Breast epithelium (tissue), 3 donors: Measurements from ENCODE around the gene HSCB.

Experiments
- CTCF ChIP-seq, 3 donors: fragments of 450-650 bp; IDR thresholded peaks; one replicate each; pipeline ENCODE4 v1.5.1; 2016 to 2017; ENCODE audit warnings: antibody characterized with exemption in 3 of 3, mild to moderate bottlenecking in 3 of 3, moderate library complexity in 3 of 3
- POLR2A ChIP-seq: fragments of 450-650 bp; IDR thresholded peaks from one replicate; pipeline ENCODE4 v1.6.1; 2016; ENCODE audit warnings: antibody characterized with exemption, mild to moderate bottlenecking, moderate library complexity
- POLR2AphosphoS5 ChIP-seq, 3 donors: sonication (generic); formaldehyde crosslinking; IDR thresholded peaks; one replicate each; pipeline ENCODE4 v1.6.1; 2017; ENCODE audit warnings: antibody characterized with exemption in 3 of 3

GRCh38 chr22:28783786-28784671, 42.2 kb downstream of the HSCB start:
- TF ChIP-seq CTCF (IDR thresholded peaks at IDR 0.05) (no peak), POLR2A (no peak), POLR2AphosphoS5 (IDR thresholded peaks at IDR 0.05) (no peak)
